GM12878 (cell line): ENCODE data around the gene CPNE4. TPM values are rescaled to one million over a fixed set of nuclear protein-coding genes. Genes with fewer than 3 reads are reported as not detected.

Source experiments
- ATAC-seq: fragments of 200-7000 bp; cut with Tn5 transposase; 3 replicates; pipeline ENCODE4 v1.9.1; 2020; ENCODE audit warnings: mild to moderate bottlenecking, moderate library complexity
- BruUV-seq: library from RNA; stranded (reverse); fragments of 400-500 nt; replicated peaks from 2 replicates; lab custom pipeline; 2021; lab: Mats Ljungman, UMichigan
- CTCF ChIA-PET: fragments of 300-600 bp; sonication (Branson Sonifier 250); formaldehyde crosslinking; extraction: SDS; loops from one replicate; lab custom pipeline; 2021; ENCODE audit warnings: inconsistent platforms; lab: Yijun Ruan, JAX
- POLR2A ChIA-PET: fragments of 350-600 bp; formaldehyde crosslinking; extraction: SDS; loops from one replicate; lab custom pipeline; 2021; ENCODE audit warnings: inconsistent platforms; lab: Charles Lee
- RAD21 ChIA-PET: fragments of 300-600 bp; sonication (Branson Sonifier 250); formaldehyde crosslinking; loops from one replicate; lab custom pipeline; 2023; ENCODE audit warnings: antibody characterized with exemption; ENCODE audit not compliant: unreplicated experiment; lab: Charles Lee
- SMC1A ChIA-PET: fragments of 300-600 bp; sonication (Branson Sonifier 250); formaldehyde crosslinking; loops from one replicate; lab custom pipeline; 2023; ENCODE audit not compliant: unreplicated experiment, uncharacterized antibody; lab: Charles Lee
- DNase-seq: peaks from one replicate; pipeline ENCODE4 v3.0.0-alpha.2; 2011; ENCODE audit warnings: low read depth, low spot score
- FAIRE-seq: peaks from 3 replicates; lab custom pipeline; 2011; peaks lifted over from hg19 to GRCh38; lab: Jason Lieb, UNC
- H2AFZ ChIP-seq: 2 replicates; pipeline ENCODE4 v1.6.0; 2011; ENCODE audit warnings: low read depth, low read length, control low read depth; ENCODE audit not compliant: control insufficient read depth
- H3K27ac ChIP-seq: 2 replicates; pipeline ENCODE4 v1.5.1; 2011; ENCODE audit warnings: control low read depth; ENCODE audit not compliant: control insufficient read depth, insufficient read depth
- H3K27me3 ChIP-seq, 2 experiments: replicated peaks in 1 of 2; 2 replicates each; pipeline versions ENCODE4 v1.6.0 to v1.6.1; 2011; ENCODE audit warnings: low read length in 1 of 2; ENCODE audit not compliant: control insufficient read depth in 2 of 2, insufficient read depth in 2 of 2
- H3K36me3 ChIP-seq, 2 experiments: 2 replicates each; pipeline ENCODE4 v1.5.1; 2011; ENCODE audit warnings: low read length in 1 of 2; ENCODE audit not compliant: control insufficient read depth in 2 of 2, insufficient read depth in 2 of 2
- H3K4me1 ChIP-seq: 2 replicates; pipeline ENCODE4 v1.6.1; 2011; ENCODE audit warnings: mild to moderate bottlenecking, low read length, moderate library complexity, mixed read lengths; ENCODE audit not compliant: control insufficient read depth, insufficient read depth
- H3K4me2 ChIP-seq: 2 replicates; pipeline ENCODE4 v1.6.0; 2011; ENCODE audit warnings: control low read depth; ENCODE audit not compliant: control insufficient read depth, insufficient read depth
- H3K4me3 ChIP-seq: fragments of 200-600 bp; sonication (generic); 2 replicates; pipeline ENCODE4 v1.5.1; 2016
- H3K79me2 ChIP-seq: 2 replicates; pipeline ENCODE4 v1.6.0; 2011; ENCODE audit warnings: low read length; ENCODE audit not compliant: control insufficient read depth, insufficient read depth
- H3K9ac ChIP-seq: 2 replicates; pipeline ENCODE4 v1.8.0; 2011; ENCODE audit warnings: low read length, control low read depth, mixed read lengths; ENCODE audit not compliant: control insufficient read depth, insufficient read depth
- H3K9me3 ChIP-seq: replicated peaks from 3 replicates; pipeline ENCODE4 v1.5.1; 2011; ENCODE audit warnings: mild to moderate bottlenecking, low read length; ENCODE audit not compliant: control insufficient read depth, insufficient read depth
- H4K20me1 ChIP-seq: 2 replicates; pipeline ENCODE4 v1.6.0; 2011; ENCODE audit not compliant: control insufficient read depth, insufficient read depth
- BHLHE40 ChIP-seq, 2 experiments: fragments of 450-650 bp in 1 of 2; IDR thresholded peaks; 2 replicates each; pipeline ENCODE4 v1.6.1; 2011 to 2017; ENCODE audit warnings: low read depth in 2 of 2, borderline replicate concordance in 1 of 2, improper control_type of control experiment in 1 of 2, low read length in 1 of 2, mild to moderate bottlenecking in 1 of 2
- EGR1 ChIP-seq, 2 experiments: IDR thresholded peaks; 1 replicate in 1 of 2; 2 replicates in 1 of 2; pipeline ENCODE4 v1.6.1; 2011 to 2012; ENCODE audit warnings: low read depth in 2 of 2, low read length in 2 of 2, borderline replicate concordance in 1 of 2, mild to moderate bottlenecking in 1 of 2, moderate library complexity in 1 of 2
- ESRRA ChIP-seq: IDR thresholded peaks from 2 replicates; pipeline ENCODE4 v1.6.1; 2012; ENCODE audit warnings: mild to moderate bottlenecking, low read length, improper control_type of control experiment
- KLF5 ChIP-seq: fragments of 450-650 bp; IDR thresholded peaks from 2 replicates; pipeline ENCODE4 v1.6.1; 2014; ENCODE audit warnings: mild to moderate bottlenecking; ENCODE audit not compliant: partially characterized antibody
- NR2C2 ChIP-seq: IDR thresholded peaks from 2 replicates; pipeline ENCODE4 v1.6.1; 2011; ENCODE audit warnings: borderline replicate concordance, low read depth; ENCODE audit not compliant: control insufficient read depth, insufficient read length
- PML ChIP-seq: IDR thresholded peaks from 2 replicates; pipeline ENCODE4 v1.6.1; 2012; ENCODE audit warnings: low read length, inconsistent platforms
- RUNX3 ChIP-seq: IDR thresholded peaks from 2 replicates; pipeline ENCODE4 v1.6.1; 2012; ENCODE audit warnings: low read length, inconsistent platforms
- SIN3A ChIP-seq: IDR thresholded peaks from 2 replicates; pipeline ENCODE4 v1.6.1; 2012; ENCODE audit warnings: low read depth, low read length, improper control_type of control experiment
- SMARCA5 ChIP-seq: fragments of 450-650 bp; IDR thresholded peaks from 2 replicates; pipeline ENCODE4 v1.6.1; 2017; ENCODE audit warnings: mild to moderate bottlenecking
- SMC3 ChIP-seq: IDR thresholded peaks from 2 replicates; pipeline ENCODE4 v1.6.1; 2011; ENCODE audit warnings: low read length, improper control_type of control experiment, borderline replicate concordance
- STAT1 ChIP-seq: fragments of 450-650 bp; conservative IDR thresholded peaks from 2 replicates; pipeline ENCODE4 v1.6.1; 2014; ENCODE audit warnings: antibody characterized with exemption, mild to moderate bottlenecking
- STAT3 ChIP-seq: IDR thresholded peaks from 2 replicates; pipeline ENCODE4 v1.6.1; 2011; ENCODE audit warnings: low read depth, low read length, improper control_type of control experiment
- SUZ12 ChIP-seq: fragments of 200-600 bp; sonication (generic); IDR thresholded peaks from one replicate; pipeline ENCODE4 v1.6.1; 2018; ENCODE audit warnings: antibody characterized with exemption, mild to moderate bottlenecking; ENCODE audit not compliant: unreplicated experiment
- YBX1 ChIP-seq: fragments of 450-650 bp; IDR thresholded peaks from 2 replicates; pipeline ENCODE4 v1.6.1; 2016; ENCODE audit warnings: antibody characterized with exemption
- ZBED1 ChIP-seq: IDR thresholded peaks from 2 replicates; pipeline ENCODE4 v1.6.1; 2016; ENCODE audit warnings: borderline replicate concordance
- ZNF207 ChIP-seq: fragments of 450-650 bp; IDR thresholded peaks from 2 replicates; pipeline ENCODE4 v1.6.1; 2014; ENCODE audit warnings: antibody characterized with exemption, mild to moderate bottlenecking, borderline replicate concordance
- ZNF622 ChIP-seq: fragments of 450-650 bp; IDR thresholded peaks from 2 replicates; pipeline ENCODE4 v1.6.1; 2017; ENCODE audit warnings: mild to moderate bottlenecking, inconsistent platforms
- WGBS: methylation state at CpG from one replicate; pipeline ENCODE4 v1.1.6; 2016; ENCODE audit warnings: low lambda C conversion rate; ENCODE audit not compliant: insufficient replicate concordance, insufficient coverage; ENCODE audit errors: missing lambda C conversion rate; 5-methylcytosine and 5-hydroxymethylcytosine counted together
- in situ Hi-C: fragments of 300-500 bp; cut with MboI; formaldehyde crosslinking; loops from 9 replicates; pipeline ENCODE4 v1.14.3; 2018; ENCODE audit warnings: mixed read lengths
- intact Hi-C: fragments of 100-400 bp; cut with micrococcal nuclease; formaldehyde crosslinking; loops from one replicate; pipeline ENCODE4 v1.14.2; 2022; ENCODE audit not compliant: unreplicated experiment
- polyA plus RNA-seq, 11 experiments: library from polyadenylated mRNA; depleted of rRNA in 4 of 11; unstranded in 6 of 11; stranded (reverse) in 5 of 11; fragments of >200 nt; fragmentation: Nextera tagmentation in 4 of 11; fragmentation: Illumina TruSeq in 1 of 11; extraction: Ambion mirVana in 4 of 11; extraction: Trizol in 1 of 11; gene quantifications; 1 replicate in 1 of 11; 2 replicates in 10 of 11; pipeline versions ENCODE4 v1.2.1 to v1.2.3, GENCODE V29; 2011 to 2016; ENCODE audit warnings: inconsistent platforms in 2 of 11, missing spikeins in 2 of 11, low read depth in 1 of 11
- total RNA-seq, 4 experiments: library from RNA; depleted of rRNA in 3 of 4; stranded (reverse); fragments of >200 nt in 3 of 4; fragmentation: Illumina TruSeq in 1 of 4; extraction: Trizol in 1 of 4; gene quantifications; 2 replicates each; pipeline versions ENCODE4 v1.2.1 to v1.2.3, GENCODE V29; 2013 to 2021
- TF ChIP-seq, protein P1 (sequence below): fragments of 450-650 bp; IDR thresholded peaks from 2 replicates; pipeline ENCODE4 v1.6.1; 2017; ENCODE audit warnings: mild to moderate bottlenecking, low read depth, inconsistent platforms; ENCODE audit not compliant: poor library complexity, severe bottlenecking
- TF ChIP-seq, protein P2 (sequence below): fragments of 450-650 bp; IDR thresholded peaks from 2 replicates; pipeline ENCODE4 v1.6.1; 2018; ENCODE audit warnings: mild to moderate bottlenecking, low read depth, moderate library complexity; ENCODE audit not compliant: partially characterized antibody
- TF ChIP-seq, protein P3 (sequence below): IDR thresholded peaks from 2 replicates; pipeline ENCODE4 v1.6.1; 2011; ENCODE audit warnings: mild to moderate bottlenecking, low read depth, low read length, moderate library complexity; ENCODE audit not compliant: insufficient replicate concordance

Gene CPNE4
- total and polyA plus RNA-seq, 10 of the 15 experiments (the other 5 are each of a cell fraction or from before 2014, with no cell fraction given): 0.17 to 1.9 (median 0.48) TPM; not detected in 1

DNA sequence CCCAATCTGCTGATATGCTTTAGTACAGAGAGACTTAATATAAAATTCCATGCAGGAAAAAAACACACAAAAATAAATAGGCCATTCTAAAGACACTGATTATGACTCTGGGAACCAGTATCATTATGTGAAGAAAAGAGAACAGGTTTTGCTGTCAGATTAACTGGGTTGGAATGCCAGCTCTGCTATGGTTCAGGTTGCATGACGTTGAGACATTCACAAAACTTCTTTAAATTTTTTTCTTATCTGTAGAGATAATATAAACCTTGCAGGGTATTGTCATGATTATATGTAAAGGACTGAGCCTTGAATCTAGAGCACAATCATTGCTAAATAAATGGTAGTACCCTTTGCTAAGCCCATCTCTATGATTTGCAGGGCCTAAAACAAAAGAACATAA, 86.0 kb downstream of the CPNE4 start:
- Histone ChIP-seq H3K27ac (no peak overlapping the region), H3K9me3 (no peaks in the 10 kb centered on the region), H3K4me1 (no peaks in the 10 kb centered on the region), H3K27me3 (no peaks in the 10 kb centered on the region), H3K4me2 (no peak overlapping the region), H3K9ac (no peak overlapping the region), H3K79me2 (no peaks in the 10 kb centered on the region), H4K20me1 (no peaks in the 10 kb centered on the region), H3K4me3 (no peak overlapping the region), H2AFZ (no peak overlapping the region), H3K36me3 (no peaks in the 10 kb centered on the region)
- TF ChIP-seq, protein P1, sequence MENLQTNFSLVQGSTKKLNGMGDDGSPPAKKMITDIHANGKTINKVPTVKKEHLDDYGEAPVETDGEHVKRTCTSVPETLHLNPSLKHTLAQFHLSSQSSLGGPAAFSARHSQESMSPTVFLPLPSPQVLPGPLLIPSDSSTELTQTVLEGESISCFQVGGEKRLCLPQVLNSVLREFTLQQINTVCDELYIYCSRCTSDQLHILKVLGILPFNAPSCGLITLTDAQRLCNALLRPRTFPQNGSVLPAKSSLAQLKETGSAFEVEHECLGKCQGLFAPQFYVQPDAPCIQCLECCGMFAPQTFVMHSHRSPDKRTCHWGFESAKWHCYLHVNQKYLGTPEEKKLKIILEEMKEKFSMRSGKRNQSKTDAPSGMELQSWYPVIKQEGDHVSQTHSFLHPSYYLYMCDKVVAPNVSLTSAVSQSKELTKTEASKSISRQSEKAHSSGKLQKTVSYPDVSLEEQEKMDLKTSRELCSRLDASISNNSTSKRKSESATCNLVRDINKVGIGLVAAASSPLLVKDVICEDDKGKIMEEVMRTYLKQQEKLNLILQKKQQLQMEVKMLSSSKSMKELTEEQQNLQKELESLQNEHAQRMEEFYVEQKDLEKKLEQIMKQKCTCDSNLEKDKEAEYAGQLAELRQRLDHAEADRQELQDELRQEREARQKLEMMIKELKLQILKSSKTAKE: no peak
- no peak for TF ChIP-seq SMARCA5
- no peak for TF ChIP-seq SMC3
- no peak for TF ChIP-seq BHLHE40 (IDR thresholded peaks at IDR 0.05; ENCODE audit: borderline replicate concordance in 1 of 2, low read depth in 2 of 2, low read length in 1 of 2)
- no peak for TF ChIP-seq YBX1
- TF ChIP-seq NR2C2: no peak
- no peak for TF ChIP-seq ZNF622
- TF ChIP-seq KLF5: no peak
- TF ChIP-seq SIN3A: no peak
- no peak for TF ChIP-seq ZBED1
- TF ChIP-seq ESRRA: no peak
- no peak for TF ChIP-seq EGR1 (IDR thresholded peaks at IDR 0.05; ENCODE audit: borderline replicate concordance in 1 of 2, low read depth in 2 of 2, low read length in 2 of 2)
- TF ChIP-seq, protein P2, sequence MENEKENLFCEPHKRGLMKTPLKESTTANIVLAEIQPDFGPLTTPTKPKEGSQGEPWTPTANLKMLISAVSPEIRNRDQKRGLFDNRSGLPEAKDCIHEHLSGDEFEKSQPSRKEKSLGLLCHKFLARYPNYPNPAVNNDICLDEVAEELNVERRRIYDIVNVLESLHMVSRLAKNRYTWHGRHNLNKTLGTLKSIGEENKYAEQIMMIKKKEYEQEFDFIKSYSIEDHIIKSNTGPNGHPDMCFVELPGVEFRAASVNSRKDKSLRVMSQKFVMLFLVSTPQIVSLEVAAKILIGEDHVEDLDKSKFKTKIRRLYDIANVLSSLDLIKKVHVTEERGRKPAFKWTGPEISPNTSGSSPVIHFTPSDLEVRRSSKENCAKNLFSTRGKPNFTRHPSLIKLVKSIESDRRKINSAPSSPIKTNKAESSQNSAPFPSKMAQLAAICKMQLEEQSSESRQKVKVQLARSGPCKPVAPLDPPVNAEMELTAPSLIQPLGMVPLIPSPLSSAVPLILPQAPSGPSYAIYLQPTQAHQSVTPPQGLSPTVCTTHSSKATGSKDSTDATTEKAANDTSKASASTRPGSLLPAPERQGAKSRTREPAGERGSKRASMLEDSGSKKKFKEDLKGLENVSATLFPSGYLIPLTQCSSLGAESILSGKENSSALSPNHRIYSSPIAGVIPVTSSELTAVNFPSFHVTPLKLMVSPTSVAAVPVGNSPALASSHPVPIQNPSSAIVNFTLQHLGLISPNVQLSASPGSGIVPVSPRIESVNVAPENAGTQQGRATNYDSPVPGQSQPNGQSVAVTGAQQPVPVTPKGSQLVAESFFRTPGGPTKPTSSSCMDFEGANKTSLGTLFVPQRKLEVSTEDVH: no peak
- no peak for TF ChIP-seq STAT1
- TF ChIP-seq, protein P3, sequence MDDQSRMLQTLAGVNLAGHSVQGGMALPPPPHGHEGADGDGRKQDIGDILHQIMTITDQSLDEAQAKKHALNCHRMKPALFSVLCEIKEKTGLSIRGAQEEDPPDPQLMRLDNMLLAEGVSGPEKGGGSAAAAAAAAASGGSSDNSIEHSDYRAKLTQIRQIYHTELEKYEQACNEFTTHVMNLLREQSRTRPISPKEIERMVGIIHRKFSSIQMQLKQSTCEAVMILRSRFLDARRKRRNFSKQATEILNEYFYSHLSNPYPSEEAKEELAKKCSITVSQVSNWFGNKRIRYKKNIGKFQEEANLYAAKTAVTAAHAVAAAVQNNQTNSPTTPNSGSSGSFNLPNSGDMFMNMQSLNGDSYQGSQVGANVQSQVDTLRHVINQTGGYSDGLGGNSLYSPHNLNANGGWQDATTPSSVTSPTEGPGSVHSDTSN: no peak
- TF ChIP-seq RUNX3: no peak
- TF ChIP-seq SUZ12: no peak
- no peak for TF ChIP-seq PML
- TF ChIP-seq STAT3: no peak
- TF ChIP-seq ZNF207: no peak
- ATAC-seq: no peak
- ChIA-PET POLR2A (no interaction called here), CTCF (interaction anchor here (1.0 kb wide), 1 partner anchor 9 kb away, joined by 3 read pairs; no protein-coding TSS in a partner anchor), RAD21 (no interaction called here), SMC1A (interaction anchor here (0.6 kb wide), 1 partner anchor 179 kb away, joined by 3 read pairs; no protein-coding TSS in a partner anchor)
- in situ Hi-C loops (no loop called here), intact Hi-C loops (no loop called here)
- no TSS peak for BruUV-seq
- no peak for DNase-seq
- WGBS: 5% methylated on average over 1 of the region's 1 CpG
- no peak for FAIRE-seq
